WI38 (cell line): ENCODE results near the gene MGME1.
A peak's percentile ranks its signal among the peaks of the same experiment; 100 is the strongest.
"Not testable (repeated sequence)": the region's sequence is repeated elsewhere in the genome, so short reads cannot be mapped to it uniquely, and the experiment has no call there.

ENCODE experiments used
- H3K4me3 ChIP-seq: 2 replicates; pipeline ENCODE4 v1.5.1; 2011; ENCODE audit warnings: low read depth, mild to moderate bottlenecking, control low read depth, low read length
- TF ChIP-seq, protein P1 (sequence below): IDR thresholded peaks from 2 replicates; pipeline ENCODE4 v1.5.1; 2012; ENCODE audit warnings: low read depth, mild to moderate bottlenecking, control low read depth, low read length

The MGME1 gene

GRCh38 chr20:18018100-18018499 lies 49.3 kb downstream of the MGME1 start:
- H3K4me3 ChIP-seq = no peak overlapping the region
- TF ChIP-seq, protein P1, sequence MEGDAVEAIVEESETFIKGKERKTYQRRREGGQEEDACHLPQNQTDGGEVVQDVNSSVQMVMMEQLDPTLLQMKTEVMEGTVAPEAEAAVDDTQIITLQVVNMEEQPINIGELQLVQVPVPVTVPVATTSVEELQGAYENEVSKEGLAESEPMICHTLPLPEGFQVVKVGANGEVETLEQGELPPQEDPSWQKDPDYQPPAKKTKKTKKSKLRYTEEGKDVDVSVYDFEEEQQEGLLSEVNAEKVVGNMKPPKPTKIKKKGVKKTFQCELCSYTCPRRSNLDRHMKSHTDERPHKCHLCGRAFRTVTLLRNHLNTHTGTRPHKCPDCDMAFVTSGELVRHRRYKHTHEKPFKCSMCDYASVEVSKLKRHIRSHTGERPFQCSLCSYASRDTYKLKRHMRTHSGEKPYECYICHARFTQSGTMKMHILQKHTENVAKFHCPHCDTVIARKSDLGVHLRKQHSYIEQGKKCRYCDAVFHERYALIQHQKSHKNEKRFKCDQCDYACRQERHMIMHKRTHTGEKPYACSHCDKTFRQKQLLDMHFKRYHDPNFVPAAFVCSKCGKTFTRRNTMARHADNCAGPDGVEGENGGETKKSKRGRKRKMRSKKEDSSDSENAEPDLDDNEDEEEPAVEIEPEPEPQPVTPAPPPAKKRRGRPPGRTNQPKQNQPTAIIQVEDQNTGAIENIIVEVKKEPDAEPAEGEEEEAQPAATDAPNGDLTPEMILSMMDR = no peak

GRCh38 chr20:18019068-18019467 lies 50.2 kb downstream of the MGME1 start:
- no peak overlapping the region for H3K4me3 ChIP-seq
- TF ChIP-seq, protein P1 = 0 out of 2 replicates have a peak, but pooled peaks have one; percentile 28

GRCh38 chr20:18020931-18021330 lies 52.1 kb downstream of the MGME1 start:
- H3K4me3 ChIP-seq = no peak overlapping the region
- TF ChIP-seq, protein P1 = no peak

- no peak overlapping the region for H3K4me3 ChIP-seq
- TF ChIP-seq, protein P1 = no peak
These were observed 55.8 kb downstream of the MGME1 start for GRCh38 chr20:18024606-18025127.

GRCh38 chr20:18027011-18027410 lies 58.2 kb downstream of the MGME1 start:
- not testable (repeated sequence) for H3K4me3 ChIP-seq

- TF ChIP-seq, protein P1 = no peak
- H3K4me3 ChIP-seq = no peak overlapping the region
These were observed 61.2 kb downstream of the MGME1 start for GRCh38 chr20:18030020-18030419.

GRCh38 chr20:18031050-18031449 lies 62.2 kb downstream of the MGME1 start:
- no peak overlapping the region for H3K4me3 ChIP-seq
- TF ChIP-seq, protein P1 = no peak

GRCh38 chr20:18031888-18032509 lies 63.2 kb downstream of the MGME1 start:
- TF ChIP-seq, protein P1 = no peak
- H3K4me3 ChIP-seq = no peak overlapping the region
